Esophagus squamous epithelium (tissue), 4 donors: Measurements from ENCODE around the gene ANTKMT.

Experiments used
- POLR2A ChIP-seq, 4 donors: fragments of 450-650 bp; IDR thresholded peaks; one replicate each; pipeline ENCODE4 v1.6.1; 2017; ENCODE audit warnings: antibody characterized with exemption in 4 of 4, mild to moderate bottlenecking in 4 of 4, moderate library complexity in 3 of 4
- TF ChIP-seq, protein P1 (sequence below), 6 experiments: fragments of 450-650 bp in 4 of 6; fragments of 200-600 bp in 2 of 6; sonication (generic) in 2 of 6; IDR thresholded peaks; one replicate each; pipeline ENCODE4 v1.5.1; 2016 to 2019; ENCODE audit warnings: antibody characterized with exemption in 6 of 6, mild to moderate bottlenecking in 4 of 6, moderate library complexity in 4 of 6

GRCh38 chr16:674214-674881 lies 46.6 kb upstream of the ANTKMT start:
- TF ChIP-seq, protein P1, sequence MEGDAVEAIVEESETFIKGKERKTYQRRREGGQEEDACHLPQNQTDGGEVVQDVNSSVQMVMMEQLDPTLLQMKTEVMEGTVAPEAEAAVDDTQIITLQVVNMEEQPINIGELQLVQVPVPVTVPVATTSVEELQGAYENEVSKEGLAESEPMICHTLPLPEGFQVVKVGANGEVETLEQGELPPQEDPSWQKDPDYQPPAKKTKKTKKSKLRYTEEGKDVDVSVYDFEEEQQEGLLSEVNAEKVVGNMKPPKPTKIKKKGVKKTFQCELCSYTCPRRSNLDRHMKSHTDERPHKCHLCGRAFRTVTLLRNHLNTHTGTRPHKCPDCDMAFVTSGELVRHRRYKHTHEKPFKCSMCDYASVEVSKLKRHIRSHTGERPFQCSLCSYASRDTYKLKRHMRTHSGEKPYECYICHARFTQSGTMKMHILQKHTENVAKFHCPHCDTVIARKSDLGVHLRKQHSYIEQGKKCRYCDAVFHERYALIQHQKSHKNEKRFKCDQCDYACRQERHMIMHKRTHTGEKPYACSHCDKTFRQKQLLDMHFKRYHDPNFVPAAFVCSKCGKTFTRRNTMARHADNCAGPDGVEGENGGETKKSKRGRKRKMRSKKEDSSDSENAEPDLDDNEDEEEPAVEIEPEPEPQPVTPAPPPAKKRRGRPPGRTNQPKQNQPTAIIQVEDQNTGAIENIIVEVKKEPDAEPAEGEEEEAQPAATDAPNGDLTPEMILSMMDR (IDR thresholded peaks at IDR 0.05), result no peak
- no peak for TF ChIP-seq POLR2A (IDR thresholded peaks at IDR 0.05)
